ENCODE data around the gene CACNA1G.

The CACNA1G gene

GRCh38 chr17:50566886-50567285 is 6.4 kb downstream of the CACNA1G start:
- Mint-ChIP-seq H3K27me3 (peaks cover 37% of the 10 kb centered on the region), H3K4me1 (peaks cover 15% of the 10 kb centered on the region), H3K4me3 (no peak overlapping the region), H3K36me3 (no peaks in the 10 kb centered on the region), H3K9me3 (no peaks in the 10 kb centered on the region), H3K27ac (no peak overlapping the region)

GRCh38 chr17:50568659-50569058 is 8.1 kb downstream of the CACNA1G start:
- no peaks in the 10 kb centered on the region for H3K9me3 Mint-ChIP-seq
- peaks cover 27% of the 10 kb centered on the region for H3K27me3 Mint-ChIP-seq
- H3K36me3 Mint-ChIP-seq: no peaks in the 10 kb centered on the region
- no peak overlapping the region for H3K27ac Mint-ChIP-seq
- H3K4me3 Mint-ChIP-seq: no peak overlapping the region
- H3K4me1 Mint-ChIP-seq: peaks cover 9% of the 10 kb centered on the region

DNA sequence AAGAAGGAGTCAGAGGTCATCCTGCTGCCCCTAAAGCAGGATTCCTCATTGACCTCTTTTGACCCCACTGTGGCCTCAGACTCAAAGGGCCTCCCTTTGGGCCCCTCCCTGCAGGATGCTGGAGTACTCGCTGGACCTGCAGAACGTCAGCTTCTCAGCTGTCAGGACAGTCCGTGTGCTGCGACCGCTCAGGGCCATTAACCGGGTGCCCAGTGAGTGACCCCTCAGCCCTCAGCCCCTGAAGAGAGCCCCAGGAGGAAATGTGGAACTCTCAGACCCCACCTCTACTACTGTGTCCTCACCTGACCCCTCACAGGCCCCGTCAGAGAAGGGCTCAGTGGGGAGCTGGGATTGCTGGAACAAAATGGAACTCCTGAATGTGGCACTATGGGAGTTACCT is 9.1 kb downstream of the CACNA1G start:
- no peaks in the 10 kb centered on the region for H3K36me3 Mint-ChIP-seq
- no peaks in the 10 kb centered on the region for H3K9me3 Mint-ChIP-seq
- no peak overlapping the region for H3K4me3 Mint-ChIP-seq
- peaks cover 26% of the 10 kb centered on the region for H3K27me3 Mint-ChIP-seq
- H3K4me1 Mint-ChIP-seq: peaks cover 9% of the 10 kb centered on the region
- no peak overlapping the region for H3K27ac Mint-ChIP-seq

DNA sequence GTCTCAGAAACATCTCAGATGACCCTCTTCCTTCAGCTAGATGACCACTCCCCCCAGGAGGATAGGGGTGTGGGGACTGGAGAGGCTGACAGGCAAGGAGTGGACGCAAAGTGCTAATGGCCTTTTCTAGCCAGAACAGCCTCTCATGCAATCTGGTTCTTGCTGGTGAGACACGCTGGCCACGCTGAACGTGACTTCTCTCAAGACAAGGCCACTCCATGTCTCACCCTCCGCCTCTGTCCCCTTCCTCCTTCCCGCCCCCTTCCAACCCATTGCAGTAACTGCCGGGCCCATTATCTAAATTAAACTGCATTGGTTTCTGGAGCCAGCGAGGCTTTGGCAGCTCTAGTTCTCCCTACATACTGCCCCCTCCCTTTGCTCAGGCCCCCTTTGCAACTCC is 9.5 kb downstream of the CACNA1G start:
- no peaks in the 10 kb centered on the region for H3K9me3 Mint-ChIP-seq
- H3K36me3 Mint-ChIP-seq: no peaks in the 10 kb centered on the region
- peaks cover 6% of the 10 kb centered on the region for H3K4me1 Mint-ChIP-seq
- H3K27me3 Mint-ChIP-seq: peaks cover 24% of the 10 kb centered on the region
- no peak overlapping the region for H3K4me3 Mint-ChIP-seq
- no peak overlapping the region for H3K27ac Mint-ChIP-seq

DNA sequence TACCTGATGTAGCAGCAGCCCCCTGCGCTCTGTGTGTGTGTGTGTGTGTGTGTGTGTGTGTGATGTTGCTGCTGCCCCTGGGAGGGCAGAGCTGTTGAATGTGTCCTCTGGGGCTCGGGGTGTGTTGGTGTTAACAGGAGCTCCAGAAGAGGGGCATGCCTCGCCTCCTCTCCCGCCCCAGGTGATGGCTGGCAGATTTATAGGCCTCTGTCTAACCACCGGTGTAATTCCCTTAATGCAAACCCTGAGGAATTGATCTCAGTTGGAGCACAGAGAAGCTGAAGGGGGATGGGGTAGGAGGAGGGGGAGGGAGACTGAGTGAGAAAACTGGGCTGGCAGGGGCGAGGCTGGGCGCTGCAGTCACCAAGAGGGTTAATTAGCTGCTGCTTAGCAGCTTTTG is 10.0 kb downstream of the CACNA1G start:
- H3K27me3 Mint-ChIP-seq: peaks cover 20% of the 10 kb centered on the region
- no peak overlapping the region for H3K4me3 Mint-ChIP-seq
- no peaks in the 10 kb centered on the region for H3K36me3 Mint-ChIP-seq
- H3K27ac Mint-ChIP-seq: no peak overlapping the region
- peaks cover 4% of the 10 kb centered on the region for H3K4me1 Mint-ChIP-seq
- H3K9me3 Mint-ChIP-seq: no peaks in the 10 kb centered on the region

DNA sequence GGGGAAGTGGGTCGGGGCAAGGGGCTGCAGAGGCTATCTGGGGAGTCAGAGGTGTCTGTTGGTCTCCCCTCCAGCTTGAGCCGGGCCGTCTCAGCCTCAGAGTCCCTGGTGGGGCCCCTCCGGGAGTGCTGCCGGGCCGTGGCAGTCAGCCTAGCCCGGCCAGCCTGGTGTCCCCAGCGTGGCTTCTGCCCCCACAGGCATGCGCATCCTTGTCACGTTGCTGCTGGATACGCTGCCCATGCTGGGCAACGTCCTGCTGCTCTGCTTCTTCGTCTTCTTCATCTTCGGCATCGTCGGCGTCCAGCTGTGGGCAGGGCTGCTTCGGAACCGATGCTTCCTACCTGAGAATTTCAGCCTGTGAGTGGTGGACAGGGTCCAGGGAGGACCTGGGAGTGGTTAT is 11.2 kb downstream of the CACNA1G start:
- Mint-ChIP-seq H3K4me1 (no peaks in the 10 kb centered on the region), H3K27ac (no peak overlapping the region), H3K27me3 (peaks cover 10% of the 10 kb centered on the region), H3K4me3 (no peak overlapping the region), H3K36me3 (no peaks in the 10 kb centered on the region), H3K9me3 (no peaks in the 10 kb centered on the region)

DNA sequence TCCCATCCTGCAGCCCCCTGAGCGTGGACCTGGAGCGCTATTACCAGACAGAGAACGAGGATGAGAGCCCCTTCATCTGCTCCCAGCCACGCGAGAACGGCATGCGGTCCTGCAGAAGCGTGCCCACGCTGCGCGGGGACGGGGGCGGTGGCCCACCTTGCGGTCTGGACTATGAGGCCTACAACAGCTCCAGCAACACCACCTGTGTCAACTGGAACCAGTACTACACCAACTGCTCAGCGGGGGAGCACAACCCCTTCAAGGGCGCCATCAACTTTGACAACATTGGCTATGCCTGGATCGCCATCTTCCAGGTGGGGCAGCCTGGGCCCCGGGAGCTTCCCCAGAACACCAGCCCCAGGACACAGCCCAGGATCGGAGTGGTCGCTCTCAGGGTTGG is 12.0 kb downstream of the CACNA1G start:
- no peaks in the 10 kb centered on the region for H3K36me3 Mint-ChIP-seq
- H3K27me3 Mint-ChIP-seq: peaks cover 2% of the 10 kb centered on the region
- H3K4me1 Mint-ChIP-seq: no peaks in the 10 kb centered on the region
- H3K27ac Mint-ChIP-seq: no peak overlapping the region
- H3K9me3 Mint-ChIP-seq: no peaks in the 10 kb centered on the region
- no peak overlapping the region for H3K4me3 Mint-ChIP-seq

DNA sequence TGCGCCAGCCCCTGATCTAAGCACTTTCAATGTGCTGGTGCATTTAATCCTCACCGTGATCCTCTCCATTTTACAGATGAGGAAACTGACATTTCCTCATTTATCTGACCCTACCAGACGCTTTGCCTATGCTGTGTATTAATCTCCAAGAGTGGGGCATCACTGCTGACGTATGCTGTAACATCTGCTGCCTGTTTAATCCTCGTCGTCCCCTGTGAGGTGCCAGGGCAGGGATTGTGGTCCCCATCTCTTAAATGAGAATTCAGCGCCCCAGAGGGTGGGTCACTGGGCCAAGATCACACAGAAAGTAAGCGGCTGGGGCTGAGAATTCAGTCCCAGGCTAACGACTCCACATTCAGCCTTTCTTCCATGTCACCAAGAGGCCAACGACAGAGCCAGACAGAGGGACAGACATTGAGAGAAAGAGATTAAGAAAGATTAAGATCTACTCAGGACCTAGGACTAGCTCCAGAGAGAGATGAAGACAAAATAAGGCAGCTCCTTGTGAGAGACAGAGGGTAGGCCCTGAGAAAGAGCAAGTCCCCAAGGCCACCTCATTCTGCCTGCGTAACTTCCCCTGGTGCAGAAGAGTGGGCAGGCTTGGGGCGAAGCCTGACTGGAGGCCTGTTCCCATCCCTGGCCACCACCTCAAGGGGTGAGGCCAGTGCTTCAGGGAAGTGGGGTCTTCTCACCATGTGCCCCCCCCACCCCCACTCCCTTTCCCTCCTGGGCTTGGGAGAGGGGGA is 13.5 kb downstream of the CACNA1G start:
- H3K4me1 Mint-ChIP-seq: no peaks in the 10 kb centered on the region
- H3K36me3 Mint-ChIP-seq: no peaks in the 10 kb centered on the region
- H3K4me3 Mint-ChIP-seq: no peak overlapping the region
- H3K9me3 Mint-ChIP-seq: no peaks in the 10 kb centered on the region
- H3K27ac Mint-ChIP-seq: no peak overlapping the region
- peaks cover 1% of the 10 kb centered on the region for H3K27me3 Mint-ChIP-seq

GRCh38 chr17:50575581-50576210 is 15.2 kb downstream of the CACNA1G start:
- H3K9me3 Mint-ChIP-seq: no peaks in the 10 kb centered on the region
- no peaks in the 10 kb centered on the region for H3K4me1 Mint-ChIP-seq
- peaks cover 1% of the 10 kb centered on the region for H3K27me3 Mint-ChIP-seq
- H3K4me3 Mint-ChIP-seq: no peak overlapping the region
- no peaks in the 10 kb centered on the region for H3K36me3 Mint-ChIP-seq
- no peak overlapping the region for H3K27ac Mint-ChIP-seq

DNA sequence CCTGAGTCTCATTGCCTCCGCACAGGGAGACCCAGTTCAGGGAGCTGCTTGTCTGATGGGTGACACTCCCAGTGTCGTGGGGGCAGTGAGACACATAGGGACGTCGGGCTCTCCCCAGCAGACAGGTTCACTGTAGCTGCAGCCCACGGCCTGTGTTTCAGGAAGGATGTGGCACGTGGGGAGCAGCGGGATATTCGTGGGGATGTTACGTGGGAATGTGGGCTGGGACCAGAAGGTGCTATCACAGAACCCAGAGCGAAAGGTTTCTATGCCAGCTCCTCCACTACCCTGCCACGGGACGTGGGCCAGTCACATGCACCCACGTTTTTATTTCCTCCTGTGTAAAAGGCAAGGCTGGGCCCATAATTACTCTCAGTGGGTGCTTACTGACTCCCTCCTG is 16.3 kb downstream of the CACNA1G start:
- Mint-ChIP-seq H3K27ac (no peak overlapping the region), H3K9me3 (no peaks in the 10 kb centered on the region), H3K4me1 (no peaks in the 10 kb centered on the region), H3K27me3 (peaks cover under 1% of the 10 kb centered on the region), H3K36me3 (no peaks in the 10 kb centered on the region), H3K4me3 (no peak overlapping the region)

GRCh38 chr17:50577451-50577954 is 17.0 kb downstream of the CACNA1G start:
- no peak overlapping the region for H3K4me3 Mint-ChIP-seq
- no peaks in the 10 kb centered on the region for H3K4me1 Mint-ChIP-seq
- no peaks in the 10 kb centered on the region for H3K27me3 Mint-ChIP-seq
- no peaks in the 10 kb centered on the region for H3K36me3 Mint-ChIP-seq
- no peaks in the 10 kb centered on the region for H3K9me3 Mint-ChIP-seq
- H3K27ac Mint-ChIP-seq: no peak overlapping the region

- no peak overlapping the region for H3K27ac Mint-ChIP-seq
- H3K27me3 Mint-ChIP-seq: no peaks in the 10 kb centered on the region
- H3K4me3 Mint-ChIP-seq: no peak overlapping the region
- no peaks in the 10 kb centered on the region for H3K4me1 Mint-ChIP-seq
- H3K9me3 Mint-ChIP-seq: no peaks in the 10 kb centered on the region
- no peaks in the 10 kb centered on the region for H3K36me3 Mint-ChIP-seq
These were observed 17.7 kb downstream of the CACNA1G start for GRCh38 chr17:50578173-50578572.

- no peaks in the 10 kb centered on the region for H3K9me3 Mint-ChIP-seq
- no peaks in the 10 kb centered on the region for H3K27me3 Mint-ChIP-seq
- H3K4me1 Mint-ChIP-seq: no peaks in the 10 kb centered on the region
- no peaks in the 10 kb centered on the region for H3K36me3 Mint-ChIP-seq
- H3K27ac Mint-ChIP-seq: no peak overlapping the region
- no peak overlapping the region for H3K4me3 Mint-ChIP-seq
These were observed 18.9 kb downstream of the CACNA1G start for GRCh38 chr17:50579399-50579798.

GRCh38 chr17:50580646-50581045 is 20.1 kb downstream of the CACNA1G start:
- no peaks in the 10 kb centered on the region for H3K36me3 Mint-ChIP-seq
- H3K27ac Mint-ChIP-seq: no peak overlapping the region
- no peaks in the 10 kb centered on the region for H3K4me1 Mint-ChIP-seq
- H3K9me3 Mint-ChIP-seq: no peaks in the 10 kb centered on the region
- no peaks in the 10 kb centered on the region for H3K27me3 Mint-ChIP-seq
- H3K4me3 Mint-ChIP-seq: no peak overlapping the region

DNA sequence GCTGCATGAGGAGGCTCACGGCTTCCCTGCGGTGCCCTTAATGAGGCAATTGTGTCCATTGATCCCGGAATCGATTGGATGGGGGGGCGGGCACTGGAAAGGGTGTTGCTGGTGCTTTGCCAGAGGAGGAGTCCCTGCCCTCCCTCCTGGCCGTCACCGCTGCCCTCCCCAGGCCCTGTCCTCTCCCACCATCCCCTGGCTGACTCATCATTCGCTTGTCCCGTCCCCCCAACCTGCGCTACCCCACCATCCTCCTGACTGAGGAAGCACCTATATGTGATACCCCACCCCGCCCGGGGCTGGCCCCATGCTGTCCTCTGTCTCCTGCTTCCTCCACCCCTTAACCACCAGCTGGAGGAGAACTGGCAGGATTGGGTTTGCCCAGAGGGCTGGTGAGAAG is 20.8 kb downstream of the CACNA1G start:
- Mint-ChIP-seq H3K27ac (no peak overlapping the region), H3K4me1 (no peaks in the 10 kb centered on the region), H3K4me3 (no peak overlapping the region), H3K36me3 (no peaks in the 10 kb centered on the region), H3K27me3 (no peaks in the 10 kb centered on the region), H3K9me3 (no peaks in the 10 kb centered on the region)

DNA sequence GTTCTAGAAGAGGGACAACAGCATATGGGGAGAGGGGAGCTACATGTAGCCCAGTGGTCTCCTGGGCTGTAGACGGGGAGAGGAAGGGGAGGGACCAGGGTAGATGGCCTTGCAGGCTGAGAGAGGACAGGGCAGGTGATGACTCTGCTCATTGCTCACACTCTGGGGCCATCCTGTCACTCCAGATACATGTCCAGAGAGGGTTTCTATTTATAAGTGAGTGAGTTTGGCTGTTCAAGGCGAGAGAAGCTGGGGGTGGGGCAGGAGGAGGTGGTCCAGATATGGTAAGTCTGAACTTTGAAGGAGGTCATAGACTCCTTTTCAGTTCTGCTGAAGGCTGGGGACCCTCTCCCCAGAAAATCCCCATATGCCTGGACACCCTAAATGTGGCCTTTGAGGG is 22.2 kb downstream of the CACNA1G start:
- Mint-ChIP-seq H3K4me1 (no peaks in the 10 kb centered on the region), H3K36me3 (no peaks in the 10 kb centered on the region), H3K9me3 (no peaks in the 10 kb centered on the region), H3K27ac (no peak overlapping the region), H3K4me3 (no peak overlapping the region), H3K27me3 (no peaks in the 10 kb centered on the region)
